SKM-1 (cell line): ENCODE results near the gene S100A9.

Source experiments
- DNase-seq: peaks from one replicate; lab custom pipeline; 2025; ENCODE audit not compliant: unreplicated experiment; lab: John Stamatoyannopoulos, UW

Gene S100A9

GRCh38 chr1:153360592-153361479, 3.2 kb downstream of the S100A9 start:
- no peak for DNase-seq

DNA sequence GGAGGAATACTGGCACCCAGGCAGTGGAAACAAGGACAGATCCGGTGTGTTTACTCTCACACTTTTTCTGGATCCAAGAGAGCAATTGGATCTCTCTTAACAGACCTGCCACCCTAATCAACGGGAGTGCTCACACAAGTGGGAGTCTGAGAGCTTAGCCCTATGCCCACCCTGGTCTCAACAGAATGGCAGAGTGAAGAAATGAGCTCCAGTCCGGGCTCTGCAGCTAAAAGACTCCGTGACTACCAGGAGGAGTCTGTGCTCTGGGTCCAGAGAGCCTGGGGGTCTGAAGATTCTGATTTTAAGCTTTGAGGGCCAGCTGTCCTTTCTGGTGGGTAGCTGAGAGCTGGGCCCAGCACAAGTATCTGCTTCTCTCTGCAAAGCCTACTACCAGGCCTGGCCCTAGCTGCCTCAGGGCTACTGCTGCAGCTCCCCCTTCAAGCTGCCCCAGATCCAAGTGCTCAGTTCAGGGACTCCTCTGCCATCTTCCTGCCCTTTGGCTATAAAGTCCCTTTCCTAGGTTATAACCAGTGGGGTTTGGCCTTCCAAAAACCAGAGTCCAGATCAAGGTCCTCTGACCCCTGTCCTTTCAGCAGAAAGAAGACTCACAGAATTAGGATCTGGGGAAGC, 3.9 kb downstream of the S100A9 start:
- DNase-seq: no peak

GRCh38 chr1:153362187-153362775, 4.6 kb downstream of the S100A9 start:
- DNase-seq: no peak

GRCh38 chr1:153363641-153364040, 6.0 kb downstream of the S100A9 start:
- no peak for DNase-seq

DNA sequence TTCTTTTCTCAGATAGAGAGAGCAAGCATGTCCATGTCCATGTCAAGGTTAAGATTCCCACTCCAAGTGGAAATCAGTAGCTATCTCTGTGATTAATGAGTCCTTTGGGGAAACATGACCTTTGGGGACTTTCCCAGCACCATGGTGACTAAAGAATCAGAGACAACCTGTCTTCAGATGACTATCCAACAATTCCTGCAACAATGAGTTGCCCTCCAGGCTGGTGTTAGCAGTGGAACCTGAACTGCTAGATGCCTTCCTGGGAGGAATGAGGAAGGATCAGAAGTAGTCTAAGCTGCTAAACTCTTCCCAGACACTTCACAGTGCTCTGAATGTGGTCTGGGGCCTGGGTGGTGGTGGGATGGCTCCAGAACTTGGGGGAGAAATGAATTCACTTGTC, 6.5 kb downstream of the S100A9 start:
- DNase-seq: no peak

GRCh38 chr1:153364766-153365666, 7.4 kb downstream of the S100A9 start:
- DNase-seq: peak; percentile 92

- no peak for DNase-seq
Measured at GRCh38 chr1:153365696-153366095, 8.0 kb downstream of the S100A9 start.

DNA sequence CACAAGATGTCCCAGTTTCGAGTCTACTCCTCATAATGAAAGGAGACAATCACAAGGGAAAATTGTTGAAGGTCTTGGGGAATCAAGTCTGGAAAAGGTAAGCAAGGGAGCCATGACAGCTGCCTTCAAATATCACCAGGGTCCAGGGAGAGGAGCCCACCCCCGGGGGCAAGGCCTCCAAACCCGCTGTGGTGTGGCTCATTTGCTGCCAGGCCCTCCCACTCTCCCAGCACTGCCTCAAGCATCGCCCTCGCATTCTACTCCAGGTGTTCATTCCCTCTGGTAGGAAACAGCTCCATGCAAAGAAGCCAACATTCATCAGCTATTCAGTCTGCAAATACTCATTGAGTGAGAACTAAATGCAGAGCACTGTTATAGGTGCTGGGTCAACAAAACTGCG, 8.6 kb downstream of the S100A9 start:
- no peak for DNase-seq

DNA sequence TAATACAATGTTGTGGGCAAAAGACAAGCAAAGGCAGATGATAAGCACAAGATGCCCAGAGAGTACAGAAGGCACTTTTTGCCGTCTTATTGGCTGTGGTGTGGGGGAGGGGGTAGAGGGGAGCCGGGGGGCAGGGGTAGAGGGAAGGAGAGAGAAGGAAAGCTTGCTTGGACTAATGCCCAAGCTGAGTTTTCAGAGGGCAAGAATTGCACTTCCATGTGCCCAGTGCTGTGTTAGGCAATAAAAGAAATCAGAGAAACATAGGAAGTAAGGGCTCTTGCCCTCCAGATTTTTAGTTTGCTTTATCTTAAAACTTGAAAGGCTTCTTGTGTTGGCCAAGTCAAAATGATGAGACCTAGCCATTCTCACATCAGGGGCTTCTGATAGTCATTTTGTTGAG, 9.4 kb downstream of the S100A9 start:
- no peak for DNase-seq

- DNase-seq: peak; percentile 65
Measured at GRCh38 chr1:153368495-153368894, 10.8 kb downstream of the S100A9 start.

DNA sequence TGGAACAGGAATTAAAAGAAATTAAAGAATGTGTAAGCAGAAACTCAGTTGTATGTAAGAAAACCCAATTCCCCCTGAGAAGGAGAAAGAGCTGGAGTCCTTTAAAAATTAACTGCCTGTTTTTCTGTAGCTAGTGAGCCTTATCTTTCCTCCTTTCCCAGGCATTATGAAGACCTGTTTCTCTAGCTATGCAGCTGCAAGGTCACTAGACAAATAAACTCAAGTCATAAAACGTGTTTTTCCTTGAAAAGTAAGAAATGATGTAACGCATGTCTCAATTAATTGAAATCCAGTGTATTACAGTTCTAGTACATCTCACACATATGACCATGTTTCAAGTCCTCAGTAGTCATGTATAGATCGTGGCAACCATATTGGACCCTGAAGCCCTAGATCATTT, 12.5 kb downstream of the S100A9 start:
- DNase-seq: no peak

GRCh38 chr1:153371231-153371630, 13.6 kb downstream of the S100A9 start:
- no peak for DNase-seq

GRCh38 chr1:153372571-153372970, 14.9 kb downstream of the S100A9 start:
- no peak for DNase-seq

DNA sequence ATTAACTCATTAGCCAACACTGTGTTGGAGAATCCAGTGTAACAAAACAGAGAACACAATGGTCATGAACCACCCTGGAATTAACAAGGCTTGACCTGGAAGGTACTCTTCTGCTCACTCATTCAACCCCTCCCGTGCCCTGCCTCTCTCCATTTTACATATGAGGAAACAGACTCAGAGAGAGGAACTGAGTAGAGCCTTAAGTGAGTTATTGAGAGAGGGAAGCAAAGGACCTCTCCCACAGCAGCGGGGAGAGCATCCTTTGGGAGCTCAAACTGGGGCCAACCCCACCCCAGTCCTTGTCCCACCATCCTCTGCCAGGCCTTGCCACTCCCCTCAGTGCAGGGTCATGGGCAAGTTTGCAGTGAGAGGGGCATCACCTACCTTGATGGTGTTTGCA, 16.4 kb downstream of the S100A9 start:
- DNase-seq: peak; percentile 63

GRCh38 chr1:153375511-153375910, 17.9 kb downstream of the S100A9 start, which contains the start of gene S100A12:
Gene S100A12, minus strand, starts transcription at chr1:153375621. Its CDS starts 1,029 bp downstream, at chr1:153374592.
- DNase-seq: peak; percentile 90

- DNase-seq: no peak
Measured at GRCh38 chr1:153379591-153379990, 21.9 kb downstream of the S100A9 start.

GRCh38 chr1:153380711-153381110, 23.1 kb downstream of the S100A9 start:
- DNase-seq: no peak

DNA sequence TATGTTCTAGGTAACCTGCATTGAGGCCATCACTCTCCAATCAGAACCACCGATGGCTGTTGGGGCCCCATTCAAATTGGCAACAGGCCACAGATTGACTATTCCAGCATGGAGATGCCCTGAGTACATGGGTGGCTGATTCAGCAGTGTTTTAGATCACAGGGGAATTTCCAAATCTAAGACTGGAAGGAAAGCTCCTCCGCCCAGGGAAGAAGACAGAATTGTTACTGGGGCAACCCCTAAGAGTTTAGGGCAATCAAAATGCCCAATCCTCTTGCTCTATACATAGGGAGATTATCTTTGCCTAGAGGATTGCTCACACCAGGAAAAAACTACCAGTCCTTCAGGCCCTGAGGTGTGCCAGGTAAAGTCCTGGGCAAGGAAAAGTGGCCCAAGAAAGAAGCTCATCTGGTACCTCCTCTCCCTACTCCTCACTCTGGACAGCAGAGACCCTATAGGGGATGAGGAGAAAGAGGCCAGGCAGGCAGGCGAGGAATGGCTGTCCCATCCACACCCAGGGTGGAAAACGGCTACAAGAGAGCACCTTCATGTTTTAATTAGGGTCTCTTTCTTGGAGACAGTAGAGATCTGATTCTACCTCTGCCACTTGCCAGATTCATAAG, 27.4 kb downstream of the S100A9 start:
- DNase-seq: no peak

- peak; percentile 99 for DNase-seq
Measured at GRCh38 chr1:153386500-153386901, 28.8 kb downstream of the S100A9 start.

DNA sequence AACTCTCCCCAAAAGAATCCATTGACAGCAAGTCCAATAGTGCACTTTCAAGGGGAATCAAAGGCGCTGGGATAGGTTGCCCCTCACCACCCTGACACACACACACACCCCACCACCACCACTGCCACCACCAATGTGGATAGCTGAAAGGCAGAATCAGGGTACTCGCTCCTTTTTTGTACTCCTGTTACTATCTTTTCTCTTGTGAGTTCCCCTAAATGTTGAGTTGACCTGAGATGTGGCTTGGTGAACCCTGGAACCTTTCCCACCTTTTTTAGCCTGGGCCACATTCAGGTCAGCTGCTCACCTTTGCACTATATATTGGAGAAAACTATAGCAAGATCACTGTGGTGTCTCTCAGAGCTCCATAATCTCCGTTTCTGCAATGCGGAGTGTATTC, 29.3 kb downstream of the S100A9 start:
- DNase-seq: no peak

DNA sequence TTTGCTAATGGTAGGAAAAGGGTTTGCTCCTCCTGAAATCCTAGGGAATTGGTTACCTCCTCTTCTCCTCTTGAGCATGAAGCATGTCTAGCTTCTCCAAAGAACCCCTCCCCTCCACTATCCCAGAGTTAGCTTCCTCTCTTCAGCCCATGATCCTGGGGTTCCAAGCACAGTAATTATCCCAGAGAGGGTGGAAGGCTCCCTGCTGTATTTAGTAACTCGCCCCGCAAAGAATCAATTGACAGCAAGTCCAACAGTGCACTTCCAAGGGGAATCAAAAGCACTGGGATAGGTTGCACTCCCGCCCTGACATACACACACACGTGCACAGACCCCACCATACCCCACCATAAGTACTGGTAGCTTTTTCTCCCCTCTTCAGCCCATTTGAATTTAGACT, 30.1 kb downstream of the S100A9 start:
- DNase-seq: no peak
